HG02852 (cell line): ENCODE measurements around the gene CRYBB1.

Source experiments
- ATAC-seq: cut with Tn5 transposase; IDR thresholded peaks from one replicate; pipeline ENCODE4 v1.9.1; 2021; ENCODE audit warnings: mild to moderate bottlenecking, moderate library complexity; ENCODE audit not compliant: unreplicated experiment

The CRYBB1 gene

GRCh38 chr22:26559961-26560575 lies 57.8 kb downstream of the CRYBB1 start:
- ATAC-seq, result no peak

GRCh38 chr22:26558248-26558895 lies 59.5 kb downstream of the CRYBB1 start:
- no peak for ATAC-seq

DNA sequence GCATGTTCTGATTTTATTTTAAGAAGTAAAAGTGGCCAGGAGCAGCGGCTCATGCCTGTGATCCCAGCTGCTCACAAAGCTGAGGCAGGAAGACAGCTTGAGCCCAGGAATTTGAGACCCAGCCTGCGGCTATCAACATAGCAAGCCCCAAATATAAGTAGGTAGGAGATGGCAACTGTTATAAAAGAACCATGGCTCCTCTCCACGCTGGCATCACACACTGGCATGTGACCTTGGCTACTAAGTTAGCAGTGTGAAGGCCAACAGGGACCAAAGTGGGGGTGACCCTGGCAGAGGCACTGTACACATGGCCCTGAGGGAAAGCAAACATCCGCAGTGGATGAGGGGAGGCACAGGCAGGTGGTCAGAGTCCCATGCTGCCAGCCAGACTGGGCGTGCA lies 60.9 kb downstream of the CRYBB1 start:
- ATAC-seq, result no peak

- no peak for ATAC-seq
Observed at GRCh38 chr22:26555478-26555877, 62.3 kb downstream of the CRYBB1 start.

DNA sequence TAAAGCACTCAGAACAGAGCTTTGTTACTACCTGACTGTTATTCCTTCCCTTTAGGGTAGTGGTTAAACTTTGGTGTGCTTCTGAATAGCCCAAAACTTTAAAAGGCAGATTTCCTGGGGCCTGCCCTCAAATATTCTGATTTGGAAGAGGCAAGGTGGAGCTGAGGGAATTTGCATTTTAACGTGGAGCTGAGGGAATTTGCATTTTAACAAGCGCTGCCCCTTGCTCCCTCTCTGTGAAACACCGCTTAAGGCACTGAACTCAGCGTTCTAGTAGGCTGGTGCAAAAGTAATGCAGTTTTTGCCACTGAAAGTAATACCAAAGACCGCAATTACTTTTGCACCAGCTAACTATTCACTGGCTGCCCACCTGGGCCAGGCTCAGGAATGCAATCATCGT lies 62.9 kb downstream of the CRYBB1 start:
- ATAC-seq, result no peak

GRCh38 chr22:26553056-26553752 lies 64.6 kb downstream of the CRYBB1 start:
- ATAC-seq, result no peak

- ATAC-seq, result no peak
Observed at GRCh38 chr22:26552466-26552865, 65.4 kb downstream of the CRYBB1 start.

DNA sequence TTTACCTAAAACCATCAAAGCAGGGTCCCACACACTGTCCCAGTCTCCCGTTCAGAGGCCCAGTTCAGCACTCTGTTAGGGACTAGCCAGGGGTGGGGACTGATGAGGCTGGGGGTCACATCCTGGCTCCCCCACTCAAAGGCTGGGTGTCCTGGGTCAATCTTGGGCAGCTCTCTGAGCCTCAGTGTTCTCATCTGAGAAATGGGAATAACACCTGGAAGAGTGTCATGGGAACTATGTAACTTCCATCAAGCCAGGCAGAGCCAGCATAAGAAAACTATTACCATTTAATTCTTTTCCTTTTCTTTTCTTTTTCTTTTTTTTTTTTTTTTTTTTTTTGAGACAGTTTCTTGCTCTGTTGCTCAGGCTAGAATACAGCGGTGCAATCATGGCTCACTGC lies 66.3 kb downstream of the CRYBB1 start:
- ATAC-seq, result no peak

DNA sequence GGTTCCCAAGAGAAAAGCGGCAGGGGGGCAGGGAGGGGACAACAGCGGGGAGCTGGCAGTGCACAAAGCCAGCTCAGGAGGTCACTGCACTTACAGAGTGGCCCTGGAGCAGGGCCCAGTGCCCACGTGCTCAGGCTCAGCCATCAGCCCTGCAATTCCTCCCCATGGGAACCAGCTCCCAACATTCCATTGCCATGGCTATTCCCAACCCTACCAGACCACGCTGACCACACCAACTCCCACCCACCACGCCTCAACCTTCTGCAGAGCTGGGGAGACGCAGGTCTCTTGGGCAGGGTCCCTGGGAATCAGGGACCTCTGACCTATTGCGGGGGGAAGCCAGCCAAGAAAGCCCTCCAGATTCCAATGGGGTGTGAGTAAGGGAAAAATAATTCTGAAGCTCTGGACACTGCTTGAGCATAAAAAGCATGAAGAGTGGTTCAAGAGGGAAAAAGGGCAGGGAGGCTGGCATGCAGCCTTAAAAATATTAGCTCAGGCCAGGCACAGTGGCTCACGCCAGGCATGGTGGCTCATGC lies 67.3 kb downstream of the CRYBB1 start:
- no peak for ATAC-seq

GRCh38 chr22:26549902-26550497 lies 67.8 kb downstream of the CRYBB1 start:
- ATAC-seq, result no peak
